ENCODE results near the gene NOP9.

The NOP9 gene

GRCh38 chr14:24264298-24264697 lies 35.4 kb upstream of the NOP9 start:
- no peak for DNase-seq

- DNase-seq = no peak
These were observed 33.1 kb upstream of the NOP9 start for GRCh38 chr14:24266344-24267244.

- no peak for DNase-seq
These were observed 32.1 kb upstream of the NOP9 start for GRCh38 chr14:24267516-24267915.

- no peak for DNase-seq
These were observed 31.4 kb upstream of the NOP9 start for GRCh38 chr14:24268225-24268624.

GRCh38 chr14:24269368-24269767 lies 30.3 kb upstream of the NOP9 start:
- DNase-seq = no peak

- no peak for DNase-seq
These were observed 29.6 kb upstream of the NOP9 start for GRCh38 chr14:24269910-24270536.

GRCh38 chr14:24270537-24271133 lies 29.0 kb upstream of the NOP9 start:
- DNase-seq = no peak

GRCh38 chr14:24271134-24271833 lies 28.4 kb upstream of the NOP9 start, which contains the start of gene RABGGTA:
Gene RABGGTA (minus strand): TSS chr14:24271597. CDS start chr14:24271115, 482 bp downstream.
- DNase-seq = peak; percentile 83

GRCh38 chr14:24271834-24272263 lies 27.8 kb upstream of the NOP9 start:
- no peak for DNase-seq

GRCh38 chr14:24272467-24272866 lies 27.2 kb upstream of the NOP9 start:
- no peak for DNase-seq

- no peak for DNase-seq
These were observed 26.1 kb upstream of the NOP9 start for GRCh38 chr14:24273422-24273998.

- no peak for DNase-seq
These were observed 25.5 kb upstream of the NOP9 start for GRCh38 chr14:24274101-24274543.

GRCh38 chr14:24277071-24277470 lies 22.6 kb upstream of the NOP9 start:
- DNase-seq = no peak

- DNase-seq = no peak
These were observed 21.9 kb upstream of the NOP9 start for GRCh38 chr14:24277606-24278321.

GRCh38 chr14:24278424-24278823 lies 21.2 kb upstream of the NOP9 start:
- DNase-seq = no peak

- no peak for DNase-seq
These were observed 20.1 kb upstream of the NOP9 start for GRCh38 chr14:24279301-24280186.

- peak; percentile 14 for DNase-seq
These were observed 18.7 kb upstream of the NOP9 start for GRCh38 chr14:24280797-24281460.

- no peak for DNase-seq
These were observed 18.0 kb upstream of the NOP9 start for GRCh38 chr14:24281636-24282035.

GRCh38 chr14:24282736-24283135 lies 16.9 kb upstream of the NOP9 start:
- DNase-seq = no peak

- DNase-seq = no peak
These were observed 15.7 kb upstream of the NOP9 start for GRCh38 chr14:24283796-24284460.

All from fibroblast of upper back skin (primary cell).